Mononuclear cell (primary cell): ENCODE measurements around the gene CFAP99. TPM values are rescaled to one million over a fixed set of nuclear protein-coding genes. Genes with fewer than 3 reads are reported as not detected.
A peak's percentile ranks its signal among the peaks of the same experiment; 100 is the strongest.
"Not testable (repeated sequence)": the region's sequence is repeated elsewhere in the genome, so short reads cannot be mapped to it uniquely, and the experiment has no call there.

ENCODE experiments used
- H3K27me3 ChIP-seq: 2 replicates; pipeline ENCODE4 v1.6.0; 2011; ENCODE audit warnings: low read length, control low read depth; ENCODE audit not compliant: insufficient read depth
- H3K4me1 ChIP-seq: 2 replicates; pipeline ENCODE4 v1.5.1; 2011; ENCODE audit warnings: mild to moderate bottlenecking, low read length, control low read depth; ENCODE audit not compliant: insufficient read depth
- H3K4me3 ChIP-seq: 2 replicates; pipeline ENCODE4 v1.5.1; 2011; ENCODE audit warnings: mild to moderate bottlenecking, low read length, moderate library complexity
- H3K9me3 ChIP-seq: 2 replicates; pipeline ENCODE4 v1.5.1; 2011; ENCODE audit warnings: low read depth, mild to moderate bottlenecking, control low read depth, low read length
- total RNA-seq: library from RNA; depleted of rRNA; stranded (reverse); fragments of >200 nt; gene quantifications from one replicate; pipeline ENCODE4 v1.2.3, GENCODE V29; 2012

The CFAP99 gene
- total RNA-seq, result 0.10 TPM

GRCh38 chr4:2418650-2419571 lies at the start of gene CFAP99:
Gene CFAP99 (plus strand): TSS chr4:2418955.
- Histone ChIP-seq H3K4me1 (peaks cover 45% of the 10 kb centered on the region), H3K9me3 (no peaks in the 10 kb centered on the region), H3K27me3 (peaks cover 46% of the 10 kb centered on the region), H3K4me3 (peak within 1 kb of the TSS; percentile 48)

- Histone ChIP-seq H3K4me3 (no peak overlapping the region), H3K27me3 (no peaks in the 10 kb centered on the region), H3K4me1 (no peaks in the 10 kb centered on the region), H3K9me3 (no peaks in the 10 kb centered on the region)
Measured at GRCh38 chr4:2370597-2371320, 48.0 kb upstream of the CFAP99 start.

GRCh38 chr4:2371765-2372487 lies 46.8 kb upstream of the CFAP99 start:
- H3K4me1 ChIP-seq, result no peaks in the 10 kb centered on the region
- H3K4me3 ChIP-seq, result no peak overlapping the region
- H3K27me3 ChIP-seq, result no peaks in the 10 kb centered on the region
- H3K9me3 ChIP-seq, result no peaks in the 10 kb centered on the region

- no peak overlapping the region for H3K4me3 ChIP-seq
- H3K9me3 ChIP-seq, result no peaks in the 10 kb centered on the region
- no peaks in the 10 kb centered on the region for H3K4me1 ChIP-seq
- no peaks in the 10 kb centered on the region for H3K27me3 ChIP-seq
Measured at GRCh38 chr4:2372488-2373030, 46.2 kb upstream of the CFAP99 start.

GRCh38 chr4:2373532-2373931 lies 45.2 kb upstream of the CFAP99 start:
- Histone ChIP-seq H3K4me3 (no peak overlapping the region), H3K4me1 (no peaks in the 10 kb centered on the region), H3K27me3 (no peaks in the 10 kb centered on the region), H3K9me3 (no peaks in the 10 kb centered on the region)

GRCh38 chr4:2375427-2375826 lies 43.3 kb upstream of the CFAP99 start:
- no peaks in the 10 kb centered on the region for H3K27me3 ChIP-seq
- no peaks in the 10 kb centered on the region for H3K9me3 ChIP-seq
- H3K4me1 ChIP-seq, result no peaks in the 10 kb centered on the region
- H3K4me3 ChIP-seq, result no peak overlapping the region

- Histone ChIP-seq H3K4me3 (no peak overlapping the region), H3K9me3 (no peaks in the 10 kb centered on the region), H3K27me3 (no peaks in the 10 kb centered on the region), H3K4me1 (no peaks in the 10 kb centered on the region)
Measured at GRCh38 chr4:2377241-2377640, 41.5 kb upstream of the CFAP99 start.

- Histone ChIP-seq H3K4me3 (no peak overlapping the region), H3K9me3 (no peaks in the 10 kb centered on the region), H3K4me1 (no peaks in the 10 kb centered on the region), H3K27me3 (no peaks in the 10 kb centered on the region)
Measured at GRCh38 chr4:2378401-2378800, 40.4 kb upstream of the CFAP99 start.

GRCh38 chr4:2378898-2379297 lies 39.9 kb upstream of the CFAP99 start:
- Histone ChIP-seq H3K27me3 (no peaks in the 10 kb centered on the region), H3K4me3 (no peak overlapping the region), H3K4me1 (no peaks in the 10 kb centered on the region), H3K9me3 (no peaks in the 10 kb centered on the region)

GRCh38 chr4:2380589-2380988 lies 38.2 kb upstream of the CFAP99 start:
- H3K27me3 ChIP-seq, H3K9me3 ChIP-seq, H3K4me3 ChIP-seq, H3K4me1 ChIP-seq: not testable (repeated sequence)

GRCh38 chr4:2382769-2383202 lies 36.0 kb upstream of the CFAP99 start:
- not testable (repeated sequence) for H3K27me3 ChIP-seq, H3K4me3 ChIP-seq, H3K4me1 ChIP-seq, H3K9me3 ChIP-seq

GRCh38 chr4:2383220-2383631 lies 35.5 kb upstream of the CFAP99 start:
- not testable (repeated sequence) for H3K4me1 ChIP-seq, H3K27me3 ChIP-seq, H3K4me3 ChIP-seq, H3K9me3 ChIP-seq

- Histone ChIP-seq H3K27me3 (no peaks in the 10 kb centered on the region), H3K4me1 (no peaks in the 10 kb centered on the region), H3K9me3 (no peaks in the 10 kb centered on the region), H3K4me3 (no peak overlapping the region)
Measured at GRCh38 chr4:2383760-2384159, 35.0 kb upstream of the CFAP99 start.

- no peaks in the 10 kb centered on the region for H3K4me1 ChIP-seq
- no peaks in the 10 kb centered on the region for H3K27me3 ChIP-seq
- no peaks in the 10 kb centered on the region for H3K9me3 ChIP-seq
- no peak overlapping the region for H3K4me3 ChIP-seq
Measured at GRCh38 chr4:2384245-2384644, 34.5 kb upstream of the CFAP99 start.

GRCh38 chr4:2385516-2385915 lies 33.2 kb upstream of the CFAP99 start:
- Histone ChIP-seq H3K9me3 (no peaks in the 10 kb centered on the region), H3K27me3 (no peaks in the 10 kb centered on the region), H3K4me3 (no peak overlapping the region), H3K4me1 (peaks cover 3% of the 10 kb centered on the region)
